Measurements from ENCODE around the gene RNF180.

Gene RNF180

GRCh38 chr5:64190562-64191306 is 25.1 kb downstream of the RNF180 start:
- ATAC-seq, result no peak
- TF ChIP-seq CSRNP3 (CRISPR knock-in tag; IDR thresholded peaks at IDR 0.05) (no peak), PPARA (CRISPR knock-in tag; IDR thresholded peaks at IDR 0.05; ENCODE audit: borderline replicate concordance) (no peak), ISL1 (CRISPR knock-in tag; IDR thresholded peaks at IDR 0.05) (no peak), BACH2 (CRISPR knock-in tag; IDR thresholded peaks at IDR 0.05; ENCODE audit: borderline replicate concordance) (no peak), ESRRG (CRISPR knock-in tag; IDR thresholded peaks at IDR 0.05) (no peak)

- TF ChIP-seq ZFP3 (CRISPR knock-in tag; IDR thresholded peaks at IDR 0.05) (no peak), OSR1 (CRISPR knock-in tag; IDR thresholded peaks at IDR 0.05) (no peak)
- no peak for ATAC-seq
Measured at GRCh38 chr5:64195981-64196380, 30.3 kb downstream of the RNF180 start.

- no peak for ATAC-seq
- TF ChIP-seq ZFP30 (CRISPR knock-in tag; IDR thresholded peaks at IDR 0.05) (no peak), ESRRG (CRISPR knock-in tag; IDR thresholded peaks at IDR 0.05) (no peak), ZNF70 (CRISPR knock-in tag; IDR thresholded peaks at IDR 0.05) (no peak), CREB5 (CRISPR knock-in tag; IDR thresholded peaks at IDR 0.05; ENCODE audit: low read depth) (no peak), ZFP3 (CRISPR knock-in tag; IDR thresholded peaks at IDR 0.05) (no peak), OSR1 (CRISPR knock-in tag; IDR thresholded peaks at IDR 0.05) (no peak), PATZ1 (CRISPR knock-in tag; IDR thresholded peaks at IDR 0.05; ENCODE audit: borderline replicate concordance) (no peak), PPARA (CRISPR knock-in tag; IDR thresholded peaks at IDR 0.05; ENCODE audit: borderline replicate concordance) (no peak), POU6F1 (CRISPR knock-in tag; IDR thresholded peaks at IDR 0.05; ENCODE audit: borderline replicate concordance, low read depth) (no peak), TSHZ2 (CRISPR knock-in tag; IDR thresholded peaks at IDR 0.05) (no peak), BACH2 (CRISPR knock-in tag; IDR thresholded peaks at IDR 0.05; ENCODE audit: borderline replicate concordance) (no peak), ZNF8 (CRISPR knock-in tag; IDR thresholded peaks at IDR 0.05) (no peak), CSDC2 (CRISPR knock-in tag; IDR thresholded peaks at IDR 0.05) (no peak), GLIS3 (CRISPR knock-in tag; IDR thresholded peaks at IDR 0.05) (no peak), ARNTL (CRISPR knock-in tag; IDR thresholded peaks at IDR 0.05; ENCODE audit: borderline replicate concordance, low read depth) (no peak), RARB (CRISPR knock-in tag; IDR thresholded peaks at IDR 0.05) (no peak), ZNF565 (CRISPR knock-in tag; conservative IDR thresholded peaks at IDR 0.05; ENCODE audit: low read depth) (no peak), ISL1 (CRISPR knock-in tag; IDR thresholded peaks at IDR 0.05) (no peak)
Measured at GRCh38 chr5:64199425-64199824, 33.8 kb downstream of the RNF180 start.
